SK-N-SH treated with all-trans-retinoic acid at 6 μM for 48 hours (cell line): ENCODE results near the gene TSHZ1.

Experiments used
- ARNTL ChIP-seq: fragments of 450-650 bp; formaldehyde crosslinking; IDR thresholded peaks from 2 replicates; pipeline ENCODE4 v1.5.0; 2020; ENCODE audit warnings: low read depth, mild to moderate bottlenecking, moderate library complexity, borderline replicate concordance
- BACH2 ChIP-seq: fragments of 250-450 bp; sonication (Bioruptor Pico); IDR thresholded peaks from 2 replicates; pipeline ENCODE4 v1.9.0; 2021; ENCODE audit warnings: mild to moderate bottlenecking, borderline replicate concordance
- CREB5 ChIP-seq: fragments of 250-450 bp; sonication (Bioruptor Pico); IDR thresholded peaks from 2 replicates; pipeline ENCODE4 v1.5.1; 2020; ENCODE audit warnings: low read depth, mild to moderate bottlenecking, moderate library complexity
- CSRNP3 ChIP-seq: fragments of 250-450 bp; sonication (Bioruptor Pico); IDR thresholded peaks from 2 replicates; pipeline ENCODE4 v1.5.1; 2021; ENCODE audit warnings: mild to moderate bottlenecking, moderate library complexity
- OSR1 ChIP-seq: fragments of 250-450 bp; sonication (Bioruptor Pico); IDR thresholded peaks from 2 replicates; pipeline ENCODE4 v1.8.0; 2022; ENCODE audit warnings: moderate library complexity, mild to moderate bottlenecking, inconsistent platforms
- PATZ1 ChIP-seq: fragments of 250-450 bp; sonication (Bioruptor Pico); IDR thresholded peaks from 2 replicates; pipeline ENCODE4 v1.8.0; 2020; ENCODE audit warnings: mild to moderate bottlenecking, moderate library complexity, borderline replicate concordance
- POU6F1 ChIP-seq: fragments of 250-450 bp; sonication (Bioruptor Pico); IDR thresholded peaks from 2 replicates; pipeline ENCODE4 v1.8.0; 2021; ENCODE audit warnings: low read depth, mild to moderate bottlenecking, moderate library complexity, borderline replicate concordance
- RARB ChIP-seq: fragments of 250-450 bp; sonication (Bioruptor Pico); IDR thresholded peaks from 2 replicates; pipeline ENCODE4 v1.8.0; 2021; ENCODE audit warnings: mild to moderate bottlenecking, moderate library complexity
- ZC3H10 ChIP-seq: fragments of 250-450 bp; sonication (Bioruptor Pico); IDR thresholded peaks from 2 replicates; pipeline ENCODE4 v1.5.1; 2021; ENCODE audit warnings: mild to moderate bottlenecking, moderate library complexity
- ZFP3 ChIP-seq: fragments of 250-450 bp; sonication (Bioruptor Pico); IDR thresholded peaks from 2 replicates; pipeline ENCODE4 v1.5.0; 2020; ENCODE audit warnings: mild to moderate bottlenecking, moderate library complexity
- ZFP30 ChIP-seq: fragments of 450-650 bp; formaldehyde crosslinking; IDR thresholded peaks from 2 replicates; pipeline ENCODE4 v1.5.0; 2022; ENCODE audit warnings: mild to moderate bottlenecking, moderate library complexity
- ZNF565 ChIP-seq: fragments of 450-650 bp; formaldehyde crosslinking; conservative IDR thresholded peaks from 2 replicates; pipeline ENCODE4 v1.5.0; 2020; ENCODE audit warnings: low read depth, mild to moderate bottlenecking, moderate library complexity
- ZNF8 ChIP-seq: fragments of 450-650 bp; formaldehyde crosslinking; IDR thresholded peaks from 2 replicates; pipeline ENCODE4 v1.5.0; 2020; ENCODE audit warnings: mild to moderate bottlenecking, moderate library complexity

GRCh38 chr18:75283731-75284130 lies 73.1 kb downstream of the TSHZ1 start:
- TF ChIP-seq ARNTL (CRISPR knock-in tag) (no peak), OSR1 (CRISPR knock-in tag) (no peak), PATZ1 (CRISPR knock-in tag) (no peak), CREB5 (no peak), RARB (CRISPR knock-in tag) (no peak), ZFP30 (CRISPR knock-in tag) (no peak), CSRNP3 (CRISPR knock-in tag) (no peak), ZC3H10 (no peak), ZFP3 (CRISPR knock-in tag) (no peak), BACH2 (CRISPR knock-in tag) (no peak), ZNF565 (CRISPR knock-in tag) (no peak), ZNF8 (no peak), POU6F1 (no peak)
